Calu3 (cell line): ENCODE data around the gene DUSP2. TPM values are rescaled to one million over a fixed set of nuclear protein-coding genes. Genes with fewer than 3 reads are reported as not detected.

Experiments used
- BruUV-seq: library from RNA; stranded (reverse); fragments of 400-500 nt; replicated peaks from 2 replicates; lab custom pipeline; 2021; lab: Mats Ljungman, UMichigan
- CTCF ChIA-PET: fragments of 300-600 bp; sonication (Branson Sonifier 250); formaldehyde crosslinking; loops from one replicate; lab custom pipeline; 2022; ENCODE audit warnings: antibody characterized with exemption; lab: Charles Lee
- DNase-seq: peaks from one replicate; pipeline ENCODE4 v3.0.0; 2022
- H3K27ac Mint-ChIP-seq: one replicate; pipeline ENCODE4 v1.8.0; 2022; ENCODE audit warnings: mixed read lengths; ENCODE audit not compliant: unreplicated experiment
- H3K27me3 Mint-ChIP-seq: one replicate; pipeline ENCODE4 v1.8.0; 2022; ENCODE audit warnings: mixed read lengths; ENCODE audit not compliant: unreplicated experiment
- H3K36me3 Mint-ChIP-seq: one replicate; pipeline ENCODE4 v1.8.0; 2022; ENCODE audit warnings: mild to moderate bottlenecking, moderate library complexity, mixed read lengths; ENCODE audit not compliant: insufficient read depth, unreplicated experiment
- H3K4me1 Mint-ChIP-seq: one replicate; pipeline ENCODE4 v1.8.0; 2022; ENCODE audit warnings: mild to moderate bottlenecking, low read depth, mixed read lengths; ENCODE audit not compliant: unreplicated experiment
- H3K4me3 Mint-ChIP-seq: one replicate; pipeline ENCODE4 v1.8.0; 2022; ENCODE audit warnings: mild to moderate bottlenecking, low read depth, moderate library complexity, mixed read lengths; ENCODE audit not compliant: unreplicated experiment
- H3K9me3 Mint-ChIP-seq: one replicate; pipeline ENCODE4 v1.8.0; 2022; ENCODE audit warnings: low read depth, mixed read lengths; ENCODE audit not compliant: unreplicated experiment
- CTCF ChIP-seq: fragments of 200-600 bp; IDR thresholded peaks from one replicate; pipeline ENCODE4 v1.8.0; 2022; ENCODE audit warnings: antibody characterized with exemption; ENCODE audit not compliant: unreplicated experiment
- intact Hi-C: fragments of 100-400 bp; cut with micrococcal nuclease; formaldehyde crosslinking; loops from one replicate; pipeline ENCODE4 v1.10.0; 2022; ENCODE audit not compliant: unreplicated experiment
- total RNA-seq: library from RNA; stranded (reverse); gene quantifications from 2 replicates; pipeline ENCODE4 v1.2.3, GENCODE V29; 2022

DUSP2 gene
- total RNA-seq, 1 experiment from 2014 or later, result 4.1 TPM

- Mint-ChIP-seq H3K9me3 (no peaks in the 10 kb centered on the region), H3K27ac (no peak overlapping the region), H3K4me3 (no peak overlapping the region), H3K4me1 (no peaks in the 10 kb centered on the region), H3K36me3 (no peaks in the 10 kb centered on the region), H3K27me3 (peaks cover 66% of the 10 kb centered on the region)
- TF ChIP-seq CTCF, result no peak
- DNase-seq, result no peak
- intact Hi-C loops, result no loop called here
- CTCF ChIA-PET, result interaction anchor here (1.0 to 1.7 kb wide), 2 partner anchors 13 to 70 kb away, joined by 5 read pairs; no protein-coding TSS in a partner anchor
- no TSS peak for BruUV-seq
Measured at GRCh38 chr2:96103761-96104486, 41.3 kb downstream of the DUSP2 start.

DNA sequence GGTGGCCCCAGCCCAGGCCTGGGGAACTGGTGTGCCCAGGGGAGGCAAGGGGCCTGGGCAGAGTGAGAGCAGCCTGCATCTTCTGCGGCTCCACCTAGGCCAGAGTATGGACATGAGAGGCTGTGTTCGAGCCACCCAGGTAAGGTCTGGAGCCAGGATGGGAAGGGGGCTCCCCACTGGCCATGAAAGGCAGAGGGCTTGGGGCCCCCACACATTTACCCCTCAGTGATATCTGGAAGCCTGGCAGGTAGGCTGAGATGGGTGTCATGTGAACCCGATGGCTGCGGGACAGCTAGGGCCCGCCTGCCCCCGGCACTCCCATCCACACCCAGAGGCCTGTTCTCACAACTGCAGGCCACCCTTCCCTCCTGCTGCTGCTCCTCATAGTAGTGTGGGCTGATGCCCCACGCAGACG is 42.0 kb downstream of the DUSP2 start:
- no peaks in the 10 kb centered on the region for H3K9me3 Mint-ChIP-seq
- intact Hi-C loops, result no loop called here
- no peak for DNase-seq
- H3K36me3 Mint-ChIP-seq, result no peaks in the 10 kb centered on the region
- H3K4me1 Mint-ChIP-seq, result no peaks in the 10 kb centered on the region
- peaks cover 58% of the 10 kb centered on the region for H3K27me3 Mint-ChIP-seq
- CTCF ChIA-PET, result interaction anchor here (1.1 kb wide), 1 partner anchor 11 kb away, joined by 5 read pairs; no protein-coding TSS in a partner anchor
- BruUV-seq, result no TSS peak
- no peak overlapping the region for H3K4me3 Mint-ChIP-seq
- H3K27ac Mint-ChIP-seq, result no peak overlapping the region
- TF ChIP-seq CTCF, result no peak

GRCh38 chr2:96102596-96103186 is 42.5 kb downstream of the DUSP2 start:
- no peak for DNase-seq
- Mint-ChIP-seq H3K27me3 (peaks cover 53% of the 10 kb centered on the region), H3K36me3 (no peaks in the 10 kb centered on the region), H3K4me3 (no peak overlapping the region), H3K27ac (no peak overlapping the region), H3K9me3 (no peaks in the 10 kb centered on the region), H3K4me1 (no peaks in the 10 kb centered on the region)
- BruUV-seq, result no TSS peak
- TF ChIP-seq CTCF, result no peak
- intact Hi-C loops, result no loop called here
- CTCF ChIA-PET, result interaction anchor here (0.7 to 1.1 kb wide), 2 partner anchors 10 to 433 kb away, joined by 4 to 5 read pairs; no protein-coding TSS in a partner anchor

GRCh38 chr2:96100893-96101304 is 44.3 kb downstream of the DUSP2 start:
- no peak for DNase-seq
- Mint-ChIP-seq H3K27me3 (peaks cover 45% of the 10 kb centered on the region), H3K27ac (no peak overlapping the region), H3K9me3 (no peaks in the 10 kb centered on the region), H3K36me3 (no peaks in the 10 kb centered on the region), H3K4me3 (no peak overlapping the region), H3K4me1 (no peaks in the 10 kb centered on the region)
- no peak for TF ChIP-seq CTCF
- intact Hi-C loops, result no loop called here
- CTCF ChIA-PET, result interaction anchor here (1.4 kb wide), 1 partner anchor 9 kb away, joined by 4 read pairs; no protein-coding TSS in a partner anchor
- no TSS peak for BruUV-seq
